ENCODE measurements around the gene ANKDD1B.
"Not testable (repeated sequence)": the region's sequence is repeated elsewhere in the genome, so short reads cannot be mapped to it uniquely, and the experiment has no call there.

ANKDD1B gene

GRCh38 chr5:75671506-75671905 lies 60.3 kb downstream of the ANKDD1B start:
- in situ Hi-C loops (cut with HindIII; ENCODE audit: low pct_unique_long_range_greater_than_20kb, low sequenced_read_pairs) = no loop called here
- TF ChIP-seq JUND (IDR thresholded peaks at IDR 0.05; ENCODE audit: low read depth) = no peak
- no peak for DNase-seq (ENCODE audit: low read depth in 1 of 2, low spot score in 1 of 2)

GRCh38 chr5:75672616-75673015 lies 61.4 kb downstream of the ANKDD1B start:
- no peak for TF ChIP-seq JUND (IDR thresholded peaks at IDR 0.05; ENCODE audit: low read depth)
- in situ Hi-C loops (cut with HindIII; ENCODE audit: low pct_unique_long_range_greater_than_20kb, low sequenced_read_pairs) = no loop called here
- no peak for DNase-seq (ENCODE audit: low read depth in 1 of 2, low spot score in 1 of 2)

GRCh38 chr5:75675783-75676182 lies 64.5 kb downstream of the ANKDD1B start:
- in situ Hi-C loops (cut with HindIII; ENCODE audit: low pct_unique_long_range_greater_than_20kb, low sequenced_read_pairs) = no loop called here
- no peak for DNase-seq (ENCODE audit: low read depth in 1 of 2, low spot score in 1 of 2)
- TF ChIP-seq JUND (IDR thresholded peaks at IDR 0.05; ENCODE audit: low read depth) = no peak

GRCh38 chr5:75677607-75678006 lies 66.4 kb downstream of the ANKDD1B start:
- no peak for DNase-seq (ENCODE audit: low read depth in 1 of 2, low spot score in 1 of 2)
- in situ Hi-C loops (cut with HindIII; ENCODE audit: low pct_unique_long_range_greater_than_20kb, low sequenced_read_pairs) = no loop called here
- TF ChIP-seq JUND (IDR thresholded peaks at IDR 0.05; ENCODE audit: low read depth) = no peak

- TF ChIP-seq JUND (IDR thresholded peaks at IDR 0.05; ENCODE audit: low read depth) = no peak
- in situ Hi-C loops (cut with HindIII; ENCODE audit: low pct_unique_long_range_greater_than_20kb, low sequenced_read_pairs) = no loop called here
- DNase-seq (ENCODE audit: low read depth in 1 of 2, low spot score in 1 of 2) = no peak
Observed at GRCh38 chr5:75678155-75678554, 66.9 kb downstream of the ANKDD1B start.

- in situ Hi-C loops (cut with HindIII; ENCODE audit: low pct_unique_long_range_greater_than_20kb, low sequenced_read_pairs) = no loop called here
- DNase-seq (ENCODE audit: low read depth in 1 of 2, low spot score in 1 of 2) = peak in 1 of 2 experiments; percentile 44
Observed at GRCh38 chr5:75681125-75681830, 70.0 kb downstream of the ANKDD1B start.

GRCh38 chr5:75685141-75685540 lies 73.9 kb downstream of the ANKDD1B start:
- no peak for DNase-seq (ENCODE audit: low read depth in 1 of 2, low spot score in 1 of 2)
- in situ Hi-C loops (cut with HindIII; ENCODE audit: low pct_unique_long_range_greater_than_20kb, low sequenced_read_pairs) = no loop called here
- no peak for TF ChIP-seq JUND (IDR thresholded peaks at IDR 0.05; ENCODE audit: low read depth)

More at GRCh38 chr5:75681125-75681830, 70.0 kb downstream of the ANKDD1B start:
- no peak for TF ChIP-seq JUND (IDR thresholded peaks at IDR 0.05; ENCODE audit: low read depth)

GRCh38 chr5:75686480-75686879 lies 75.2 kb downstream of the ANKDD1B start:
- in situ Hi-C loops (cut with HindIII; ENCODE audit: low pct_unique_long_range_greater_than_20kb, low sequenced_read_pairs) = no loop called here
- no peak for DNase-seq (ENCODE audit: low read depth in 1 of 2, low spot score in 1 of 2)
- no peak for TF ChIP-seq JUND (IDR thresholded peaks at IDR 0.05; ENCODE audit: low read depth)

GRCh38 chr5:75690669-75691068 lies 79.4 kb downstream of the ANKDD1B start:
- in situ Hi-C loops (cut with HindIII; ENCODE audit: low pct_unique_long_range_greater_than_20kb, low sequenced_read_pairs) = no loop called here
- TF ChIP-seq JUND (IDR thresholded peaks at IDR 0.05; ENCODE audit: low read depth) = no peak
- DNase-seq (ENCODE audit: low read depth in 1 of 2, low spot score in 1 of 2) = no peak

GRCh38 chr5:75694781-75695180 lies 83.5 kb downstream of the ANKDD1B start:
- no peak for DNase-seq (ENCODE audit: low read depth in 1 of 2, low spot score in 1 of 2)
- no peak for TF ChIP-seq JUND (IDR thresholded peaks at IDR 0.05; ENCODE audit: low read depth)
- in situ Hi-C loops (cut with HindIII; ENCODE audit: low pct_unique_long_range_greater_than_20kb, low sequenced_read_pairs) = no loop called here

- in situ Hi-C loops (cut with HindIII; ENCODE audit: low pct_unique_long_range_greater_than_20kb, low sequenced_read_pairs); DNase-seq (ENCODE audit: low read depth in 1 of 2, low spot score in 1 of 2): not testable (repeated sequence)
Observed at GRCh38 chr5:75695472-75696351, 84.5 kb downstream of the ANKDD1B start.

GRCh38 chr5:75701856-75702255 lies 90.6 kb downstream of the ANKDD1B start:
- in situ Hi-C loops (cut with HindIII; ENCODE audit: low pct_unique_long_range_greater_than_20kb, low sequenced_read_pairs) = no loop called here
- no peak for TF ChIP-seq JUND (IDR thresholded peaks at IDR 0.05; ENCODE audit: low read depth)
- DNase-seq (ENCODE audit: low read depth in 1 of 2, low spot score in 1 of 2) = no peak

- TF ChIP-seq JUND (IDR thresholded peaks at IDR 0.05; ENCODE audit: low read depth) = no peak
- in situ Hi-C loops (cut with HindIII; ENCODE audit: low pct_unique_long_range_greater_than_20kb, low sequenced_read_pairs) = no loop called here
- no peak for DNase-seq (ENCODE audit: low read depth in 1 of 2, low spot score in 1 of 2)
Observed at GRCh38 chr5:75706016-75706415, 94.8 kb downstream of the ANKDD1B start.
